ENCODE data around the gene SLC2A10. TPM values are rescaled to one million over a fixed set of nuclear protein-coding genes. Genes with fewer than 3 reads are reported as not detected.

The SLC2A10 gene
- total RNA-seq, 1 experiment from 2014 or later, result not detected

- TF ChIP-seq EZH2 (IDR thresholded peaks at IDR 0.05; ENCODE audit: borderline replicate concordance, low read depth, low read length, poor library complexity, severe bottlenecking), result no peak
- no peak for TF ChIP-seq CTCF (conservative IDR thresholded peaks at IDR 0.05; ENCODE audit: low read depth, low read length)
- no peaks in the 10 kb centered on the region for H3K4me1 ChIP-seq (ENCODE audit: insufficient read depth, low read length, poor library complexity, severe bottlenecking)
- ChIA-PET CTCF (no interaction called here), POLR2A (ENCODE audit: low non-redundant PET) (no interaction called here)
- BruUV-seq (replicated peaks), result no TSS peak
- H3K9me3 ChIP-seq (ENCODE audit: low read depth, low read length, poor library complexity, severe bottlenecking), result no peaks in the 10 kb centered on the region
- H3K36me3 ChIP-seq (ENCODE audit: insufficient read depth, low read length, poor library complexity, severe bottlenecking), result no peaks in the 10 kb centered on the region
- intact Hi-C loops (cut with micrococcal nuclease; ENCODE audit: unreplicated experiment), result no loop called here
- H3K27me3 ChIP-seq (replicated peaks; ENCODE audit: insufficient read depth, low read depth, low read length, poor library complexity), result peaks cover 14% of the 10 kb centered on the region
- no peak for DNase-seq (ENCODE audit: low spot score)
- no peak overlapping the region for H3K27ac ChIP-seq (ENCODE audit: low read depth, low read length, poor library complexity, severe bottlenecking)
- H3K4me3 ChIP-seq (ENCODE audit: low read depth, low read length, poor library complexity, severe bottlenecking), result no peak overlapping the region
Measured at GRCh38 chr20:46713957-46714834, 4.7 kb downstream of the SLC2A10 start.

- intact Hi-C loops (cut with micrococcal nuclease; ENCODE audit: unreplicated experiment), result no loop called here
- CTCF ChIA-PET, result no interaction called here
- Histone ChIP-seq H3K4me1 (ENCODE audit: insufficient read depth, low read length, poor library complexity, severe bottlenecking) (no peaks in the 10 kb centered on the region), H3K4me3 (ENCODE audit: low read depth, low read length, poor library complexity, severe bottlenecking) (no peak overlapping the region), H3K36me3 (ENCODE audit: insufficient read depth, low read length, poor library complexity, severe bottlenecking) (no peaks in the 10 kb centered on the region), H3K27me3 (replicated peaks; ENCODE audit: insufficient read depth, low read depth, low read length, poor library complexity) (peaks cover 5% of the 10 kb centered on the region), H3K27ac (ENCODE audit: low read depth, low read length, poor library complexity, severe bottlenecking) (no peak overlapping the region), H3K9me3 (ENCODE audit: low read depth, low read length, poor library complexity, severe bottlenecking) (no peaks in the 10 kb centered on the region)
- DNase-seq (ENCODE audit: low spot score), result no peak
- BruUV-seq (replicated peaks), result no TSS peak
- TF ChIP-seq EZH2 (IDR thresholded peaks at IDR 0.05; ENCODE audit: borderline replicate concordance, low read depth, low read length, poor library complexity, severe bottlenecking), result no peak
- TF ChIP-seq CTCF (conservative IDR thresholded peaks at IDR 0.05; ENCODE audit: low read depth, low read length), result no peak
- POLR2A ChIA-PET (ENCODE audit: low non-redundant PET), result no interaction called here
Measured at GRCh38 chr20:46715292-46715756, 5.9 kb downstream of the SLC2A10 start.

- no TSS peak for BruUV-seq (replicated peaks)
- Histone ChIP-seq H3K27me3 (replicated peaks; ENCODE audit: insufficient read depth, low read depth, low read length, poor library complexity) (peaks cover 2% of the 10 kb centered on the region), H3K27ac (ENCODE audit: low read depth, low read length, poor library complexity, severe bottlenecking) (no peak overlapping the region), H3K36me3 (ENCODE audit: insufficient read depth, low read length, poor library complexity, severe bottlenecking) (no peaks in the 10 kb centered on the region), H3K9me3 (ENCODE audit: low read depth, low read length, poor library complexity, severe bottlenecking) (peaks cover 2% of the 10 kb centered on the region), H3K4me1 (ENCODE audit: insufficient read depth, low read length, poor library complexity, severe bottlenecking) (no peaks in the 10 kb centered on the region), H3K4me3 (ENCODE audit: low read depth, low read length, poor library complexity, severe bottlenecking) (no peak overlapping the region)
- intact Hi-C loops (cut with micrococcal nuclease; ENCODE audit: unreplicated experiment), result no loop called here
- DNase-seq (ENCODE audit: low spot score), result no peak
- TF ChIP-seq EZH2 (IDR thresholded peaks at IDR 0.05; ENCODE audit: borderline replicate concordance, low read depth, low read length, poor library complexity, severe bottlenecking), result no peak
- TF ChIP-seq CTCF (conservative IDR thresholded peaks at IDR 0.05; ENCODE audit: low read depth, low read length), result no peak
- ChIA-PET CTCF (no interaction called here), POLR2A (ENCODE audit: low non-redundant PET) (no interaction called here)
Measured at GRCh38 chr20:46717818-46718541, 8.5 kb downstream of the SLC2A10 start.
